Stimulated activated CD4-positive, alpha-beta T cell treated with anti-CD3 and anti-CD28 coated beads, Interleukin-1b, Interleukin-23, amount 100 ng/mL, for 1 hour (primary cell): ENCODE results near the gene CCDC183.
"Not testable (repeated sequence)": the region's sequence is repeated elsewhere in the genome, so short reads cannot be mapped to it uniquely, and the experiment has no call there.

ENCODE experiments used
- DNase-seq, 2 donors: peaks; one replicate each; pipeline ENCODE4 v3.0.0-alpha.2; 2020; ENCODE audit warnings: low read depth in 2 of 2

The CCDC183 gene

GRCh38 chr9:136824496-136825225 is 28.5 kb downstream of the CCDC183 start:
- DNase-seq, result no peak

- no peak for DNase-seq
These were observed 29.4 kb downstream of the CCDC183 start for GRCh38 chr9:136825295-136826187.

GRCh38 chr9:136826188-136826541 is 30.0 kb downstream of the CCDC183 start:
- no peak for DNase-seq

DNA sequence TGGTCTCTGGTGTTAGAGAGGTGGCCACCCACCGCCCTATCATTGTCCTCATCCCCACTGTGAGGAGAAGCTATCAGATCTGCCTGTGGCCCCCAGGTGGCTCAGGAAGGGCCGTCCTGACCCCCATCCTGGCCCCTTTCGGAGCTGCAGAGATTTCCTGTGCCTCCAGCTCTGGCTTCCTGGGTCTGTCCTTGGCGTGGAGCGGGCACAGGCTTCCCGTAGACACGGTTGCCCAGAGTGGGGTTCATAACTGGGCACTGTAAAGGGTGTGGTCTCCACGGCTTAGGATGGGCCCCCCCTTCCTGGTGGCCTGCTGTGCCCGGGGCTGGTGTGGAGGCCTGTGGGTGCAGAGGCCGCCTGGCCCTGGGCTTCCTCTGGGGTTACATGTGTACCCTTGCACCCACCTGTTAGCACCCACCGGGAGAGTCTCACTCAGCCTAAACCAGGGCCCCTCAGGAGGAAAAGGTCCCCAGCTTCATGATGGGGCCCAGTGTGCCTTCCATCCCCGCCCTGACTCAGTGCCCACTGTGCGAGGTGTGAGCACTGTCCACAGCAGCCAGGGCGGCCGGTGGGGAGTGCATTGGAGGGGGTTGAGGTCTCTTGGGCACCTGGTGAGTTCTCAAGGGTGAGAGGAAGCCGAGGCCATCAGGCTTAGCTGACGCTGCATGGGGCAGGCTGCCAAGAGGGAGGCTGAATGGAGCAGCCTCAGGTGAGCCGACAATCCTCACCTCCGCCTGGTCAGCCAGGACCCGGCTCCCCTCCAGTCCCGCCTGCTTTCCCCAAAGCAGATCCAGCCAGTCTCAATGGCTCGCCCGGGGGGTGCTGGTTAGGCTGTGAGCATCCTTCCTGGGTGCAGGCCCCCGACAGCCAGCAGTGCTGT is 30.8 kb downstream of the CCDC183 start:
- no peak for DNase-seq

- no peak for DNase-seq
These were observed 31.8 kb downstream of the CCDC183 start for GRCh38 chr9:136827794-136828473.

DNA sequence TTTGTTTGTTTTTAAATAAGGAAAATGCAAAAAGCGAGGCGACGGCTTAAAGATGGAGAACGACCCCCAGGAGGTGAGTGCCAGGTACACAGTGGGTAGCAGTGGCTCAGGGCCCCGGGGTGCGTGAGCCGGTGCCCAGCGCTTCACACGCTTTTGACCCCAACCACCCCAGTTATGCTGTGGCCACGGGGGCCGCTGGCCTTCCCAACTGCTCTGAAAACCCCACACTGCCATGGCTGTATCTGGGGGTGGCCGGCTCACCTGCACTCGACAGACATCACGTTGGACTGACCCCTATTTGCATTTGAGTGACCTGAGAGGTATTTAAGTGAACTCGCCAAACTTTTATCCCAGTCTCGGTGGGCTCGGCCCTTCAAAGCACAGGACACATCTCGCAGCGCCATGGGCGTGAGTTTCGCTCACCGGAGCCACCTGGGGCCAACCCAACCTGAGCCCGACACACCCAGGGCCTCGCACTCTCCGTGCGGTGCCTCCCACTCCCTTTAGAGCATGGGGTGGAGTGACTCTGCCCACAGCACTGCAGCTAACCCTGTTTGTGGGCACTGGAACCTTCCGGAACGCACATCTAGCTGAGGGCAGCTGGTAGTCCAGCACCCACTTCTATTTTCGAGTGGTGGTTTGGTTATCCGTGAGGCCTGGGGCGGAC is 32.5 kb downstream of the CCDC183 start:
- DNase-seq, result no peak

GRCh38 chr9:136829412-136829811 is 33.3 kb downstream of the CCDC183 start:
- no peak for DNase-seq

DNA sequence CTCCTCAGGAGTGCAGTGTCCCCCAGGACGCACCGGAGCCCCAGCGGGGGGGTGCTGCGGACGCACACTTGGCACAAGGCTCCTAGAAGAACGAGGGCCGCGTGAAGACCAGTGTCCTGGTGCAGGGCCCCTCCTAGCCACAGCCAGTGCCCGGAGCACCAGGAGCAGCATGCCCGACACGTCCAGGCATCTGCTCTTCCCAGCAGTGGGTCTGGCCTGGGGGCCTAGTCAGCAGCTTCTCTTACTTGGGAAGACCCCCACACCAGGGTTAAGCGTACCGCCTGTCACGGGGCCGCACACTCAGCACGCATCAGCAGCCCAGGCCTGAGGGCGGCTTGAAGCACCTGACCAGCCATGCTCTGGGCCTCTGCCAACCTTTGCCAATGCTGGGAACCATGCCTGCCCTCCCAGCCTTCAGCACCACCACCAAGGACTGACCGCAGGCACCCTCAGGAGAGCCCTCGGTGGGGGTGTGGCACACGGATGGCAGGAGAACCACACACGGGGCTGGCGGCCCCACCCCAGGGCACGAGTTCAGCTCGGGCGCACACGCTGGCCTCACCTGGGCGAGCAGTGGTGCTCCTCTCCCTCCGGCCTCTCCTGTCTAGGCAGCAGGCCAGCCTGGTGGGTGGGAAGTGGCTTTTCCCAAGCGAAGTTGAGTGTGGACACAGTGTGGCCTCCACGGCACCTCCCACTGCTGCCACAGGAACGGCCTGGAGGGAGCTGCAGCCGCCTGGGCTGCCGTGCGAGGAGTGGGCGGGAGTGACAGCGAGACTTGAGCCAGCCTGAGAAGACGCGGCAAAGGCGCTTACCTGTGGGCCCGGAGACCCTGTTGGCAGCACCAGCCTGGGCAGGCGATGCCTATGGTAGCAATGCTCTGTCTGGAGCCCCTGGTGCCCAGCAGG is 34.1 kb downstream of the CCDC183 start:
- no peak for DNase-seq

DNA sequence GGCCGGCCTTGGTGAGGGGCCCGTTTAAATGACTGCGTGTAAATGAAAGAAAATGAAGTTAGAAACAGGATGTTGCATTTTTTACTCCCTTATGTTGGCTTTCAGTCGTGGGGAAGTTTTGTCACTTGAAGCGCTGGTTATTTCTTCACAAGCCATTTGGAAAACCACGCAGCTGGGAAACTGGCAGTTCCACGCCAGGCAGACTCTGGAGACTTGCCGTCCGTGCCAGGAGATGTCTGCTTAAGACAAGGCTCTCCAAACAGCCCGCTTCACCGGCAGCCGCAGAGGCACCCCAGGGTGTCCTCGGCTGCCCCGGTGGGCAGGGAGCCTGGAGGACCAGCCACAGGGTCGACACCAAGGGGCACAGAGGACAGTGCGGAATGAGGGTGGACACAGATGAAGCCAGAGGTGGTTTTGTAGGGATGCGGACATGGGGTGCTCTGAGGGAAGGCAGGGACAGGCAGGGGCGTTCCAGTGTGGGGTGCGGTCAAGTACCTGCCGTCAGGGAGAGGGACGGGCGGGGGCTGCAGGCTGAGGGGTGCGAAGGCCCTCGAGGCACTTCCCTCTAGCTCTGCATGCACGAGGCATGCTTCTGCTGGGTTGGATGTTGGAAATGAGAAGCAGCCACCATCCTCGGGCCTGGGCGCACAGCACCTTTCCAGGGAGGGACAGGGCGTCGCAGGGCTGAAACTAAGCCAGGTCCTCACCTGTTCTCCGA is 35.0 kb downstream of the CCDC183 start:
- DNase-seq, result no peak

GRCh38 chr9:136831720-136832104 is 35.6 kb downstream of the CCDC183 start:
- no peak for DNase-seq

GRCh38 chr9:136832581-136832980 is 36.4 kb downstream of the CCDC183 start:
- DNase-seq, result no peak

DNA sequence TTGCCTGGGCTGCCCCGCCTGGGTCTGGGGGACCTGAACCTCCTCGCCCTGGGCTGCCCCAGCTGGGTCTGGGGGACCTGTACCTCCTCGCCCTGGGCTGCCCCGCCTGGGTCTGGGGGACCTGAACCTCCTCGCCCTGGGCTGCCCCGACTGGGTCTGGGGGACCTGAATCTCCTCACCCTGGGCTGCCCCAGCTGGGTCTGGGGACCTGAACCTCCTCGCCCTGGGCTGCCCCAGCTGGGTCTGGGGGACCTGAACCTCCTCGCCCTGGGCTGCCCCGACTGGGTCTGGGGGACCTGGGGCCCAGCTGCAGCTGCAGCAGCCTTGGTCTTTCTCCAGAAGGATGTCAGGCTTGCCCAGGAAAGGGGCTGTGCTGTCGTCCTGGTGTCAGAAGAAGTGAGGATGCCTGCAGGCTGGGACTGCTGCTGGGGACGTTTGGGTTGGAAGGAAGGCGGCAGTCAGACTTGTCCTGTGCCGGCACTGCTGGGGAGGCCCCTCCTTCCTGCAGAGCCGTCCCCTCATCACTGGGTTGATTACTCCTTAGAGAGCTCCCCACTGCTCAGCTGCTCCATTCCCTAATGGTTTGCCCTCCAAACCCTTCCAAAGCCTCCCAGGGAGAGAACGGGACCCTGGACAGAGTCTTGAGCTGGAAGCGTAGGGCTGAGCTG is 37.4 kb downstream of the CCDC183 start:
- not testable (repeated sequence) for DNase-seq

DNA sequence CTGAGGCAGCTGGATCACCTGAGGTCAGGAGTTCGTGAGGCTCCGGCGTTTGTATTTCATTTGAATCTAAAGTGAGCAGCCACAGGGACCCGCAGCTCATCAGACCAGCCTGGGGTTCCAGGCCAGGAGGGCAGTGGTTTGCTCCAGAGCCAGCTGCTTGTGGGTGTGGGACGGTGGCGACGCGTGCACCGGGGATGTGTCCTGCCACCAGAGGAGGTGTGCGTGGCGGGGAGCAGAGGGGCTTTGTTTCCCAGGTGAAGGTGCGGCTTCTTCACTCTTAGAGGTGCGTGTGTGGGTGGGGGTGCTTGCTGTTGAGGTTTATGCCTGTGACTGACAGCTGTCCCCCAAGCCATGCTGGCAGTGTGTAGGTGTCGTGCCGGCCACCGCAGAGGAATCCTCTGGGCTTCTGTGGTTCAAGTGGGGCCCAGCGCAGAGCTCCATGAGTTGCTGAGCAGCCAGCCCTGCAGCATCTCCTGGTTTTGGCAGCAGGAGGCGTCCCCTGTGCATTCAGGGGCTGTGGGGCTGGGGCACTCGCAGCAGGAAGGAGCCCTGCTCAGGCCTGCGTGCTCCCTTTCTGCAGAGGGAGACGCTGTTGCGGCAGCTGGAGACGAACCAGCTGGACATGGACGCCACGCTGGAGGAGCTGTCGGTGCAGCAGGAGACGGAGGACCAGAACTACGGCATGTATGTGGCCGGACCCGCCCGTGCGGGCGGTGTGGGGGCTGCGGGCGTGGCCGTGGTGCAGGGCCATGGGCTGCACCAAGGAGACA is 39.2 kb downstream of the CCDC183 start:
- DNase-seq, result no peak

DNA sequence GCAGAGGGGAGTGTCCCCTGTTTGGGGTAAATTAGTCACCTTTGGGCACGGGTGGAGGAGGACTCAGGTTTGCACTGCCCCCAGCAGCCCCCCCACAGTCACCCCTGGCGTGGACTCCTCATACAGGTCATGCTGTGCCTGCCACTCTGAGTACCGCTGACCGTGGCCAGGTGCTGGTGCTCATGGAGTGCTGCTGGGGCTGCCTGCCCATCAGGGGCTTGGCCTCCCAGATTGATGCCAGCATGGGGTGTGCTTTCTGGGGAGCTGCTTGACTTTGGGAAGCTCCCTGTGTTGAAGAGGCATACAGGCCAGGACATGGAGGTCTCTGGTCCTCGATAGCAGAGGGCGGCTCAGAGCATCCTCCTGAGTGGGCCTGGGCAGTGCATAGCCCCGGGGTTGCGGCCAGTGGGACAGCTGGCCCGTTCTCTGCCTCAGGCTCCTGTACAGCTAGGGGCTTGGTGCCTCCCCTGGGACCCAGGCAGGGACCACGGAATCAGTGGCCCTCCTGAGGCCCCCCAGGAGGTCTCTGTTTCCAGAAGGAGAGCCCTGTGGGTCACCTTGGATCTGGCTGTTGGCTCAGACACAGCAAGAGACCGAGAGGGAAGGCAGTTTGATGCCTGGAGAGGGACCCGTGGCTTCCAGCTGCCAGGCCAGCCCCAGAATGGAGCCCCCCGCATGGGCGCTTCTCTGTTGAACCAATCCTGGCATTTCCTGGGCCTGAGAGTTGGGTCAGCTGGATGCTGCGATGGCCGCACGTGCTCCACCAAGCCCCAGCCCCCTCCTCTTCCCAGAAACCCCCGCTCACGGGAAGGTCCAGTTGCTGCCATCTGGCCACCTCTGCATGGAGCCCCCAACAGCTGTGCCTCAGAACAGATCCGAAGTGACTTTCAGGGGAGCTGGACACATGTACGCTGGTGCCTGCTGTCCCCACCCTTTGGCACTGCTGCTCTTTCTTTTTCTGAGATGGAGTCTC is 40.1 kb downstream of the CCDC183 start:
- DNase-seq, result no peak

DNA sequence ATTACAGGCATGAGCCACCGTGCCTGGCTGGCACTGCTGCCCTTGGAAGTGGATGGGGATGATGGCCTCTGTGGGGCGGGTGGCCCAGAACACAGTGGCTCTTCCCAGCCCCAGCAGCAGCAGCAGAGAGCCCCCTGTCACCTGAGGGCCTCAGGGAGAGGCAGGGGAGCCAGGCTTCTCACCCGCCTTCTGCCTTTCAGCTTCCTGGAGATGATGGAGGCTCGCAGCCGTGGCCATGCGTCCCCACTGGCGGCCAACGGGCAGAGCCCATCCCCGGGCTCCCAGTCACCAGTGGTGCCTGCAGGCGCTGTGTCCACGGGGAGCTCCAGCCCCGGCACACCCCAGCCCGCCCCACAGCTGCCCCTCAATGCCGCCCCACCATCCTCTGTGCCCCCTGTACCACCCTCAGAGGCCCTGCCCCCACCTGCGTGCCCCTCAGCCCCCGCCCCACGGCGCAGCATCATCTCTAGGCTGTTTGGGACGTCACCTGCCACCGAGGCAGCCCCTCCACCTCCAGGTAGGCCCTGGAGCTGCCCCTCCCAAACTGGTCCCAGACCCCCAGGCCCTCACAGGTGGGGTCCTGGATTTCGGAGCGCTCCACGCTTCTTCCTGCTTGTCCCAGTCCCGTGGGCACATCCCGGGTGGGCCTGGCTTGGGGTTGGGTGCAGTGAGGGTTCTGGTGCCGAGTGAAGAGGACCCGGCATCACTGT is 41.2 kb downstream of the CCDC183 start:
- no peak for DNase-seq

GRCh38 chr9:136837856-136838277 is 41.7 kb downstream of the CCDC183 start:
- not testable (repeated sequence) for DNase-seq
